Activated CD4-positive, CD25-positive, alpha-beta regulatory T cell (primary cell): Measurements from ENCODE around the gene RPH3AL.

Experiments
- DNase-seq, 4 experiments: peaks; one replicate each; lab custom pipeline; 2025; lab: John Stamatoyannopoulos, UW

Gene RPH3AL

DNA sequence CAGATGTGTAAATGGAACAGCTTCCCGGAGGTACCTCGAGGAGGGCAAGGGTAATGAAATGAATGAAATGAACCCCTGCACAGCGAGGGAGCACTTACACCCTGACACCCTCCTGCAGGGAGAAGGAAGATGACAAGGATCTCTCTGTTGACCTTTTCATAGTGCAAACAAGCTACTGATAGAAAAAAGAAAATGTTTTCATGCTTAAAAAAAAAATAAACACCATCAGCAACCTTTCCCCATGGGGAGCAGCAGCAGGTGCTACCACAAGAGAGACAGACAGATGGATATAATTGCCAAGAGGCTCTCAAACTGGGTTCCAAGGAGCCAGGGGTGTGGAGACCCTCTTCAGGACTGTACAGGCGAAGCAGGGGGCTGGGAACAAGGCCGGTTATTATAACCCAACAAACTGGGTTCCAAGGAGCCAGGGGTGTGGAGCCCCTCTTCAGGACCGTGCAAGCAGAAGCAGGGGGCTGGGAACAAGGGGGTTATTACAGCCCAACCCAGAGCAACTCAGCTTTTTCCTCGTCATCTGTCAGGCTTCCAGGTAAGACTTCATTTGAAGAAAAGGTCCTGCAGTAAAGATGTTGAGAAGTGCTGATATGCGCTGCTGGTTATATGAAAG is 718 bp upstream of the RPH3AL start:
- DNase-seq: no peak

DNA sequence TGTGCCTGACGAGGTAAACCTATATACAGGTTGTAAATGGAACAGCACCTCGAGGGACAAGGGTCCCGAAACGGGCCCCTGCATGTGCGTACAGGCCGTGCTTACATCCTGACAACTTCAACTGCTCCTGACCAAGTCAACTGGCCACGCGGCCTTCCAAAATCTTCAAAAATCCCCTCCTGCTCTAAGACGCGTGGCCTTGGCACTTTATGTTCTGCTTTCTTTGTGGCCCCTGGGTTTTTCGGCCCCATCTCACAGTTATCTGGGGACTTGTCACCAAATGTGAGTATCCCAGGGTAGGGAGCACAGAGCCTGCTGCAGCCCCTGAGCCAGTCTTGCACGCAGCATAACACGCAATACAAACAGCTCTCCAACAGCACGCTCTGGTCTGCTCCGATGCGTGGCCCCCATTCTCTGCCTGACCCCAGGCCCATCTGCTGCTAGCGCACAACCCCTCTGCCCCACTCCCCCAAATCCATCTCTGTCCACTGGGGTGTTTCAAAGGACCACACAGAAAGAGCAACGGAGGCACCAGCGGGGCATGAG is 659 bp downstream of the RPH3AL start:
- no peak for DNase-seq

DNA sequence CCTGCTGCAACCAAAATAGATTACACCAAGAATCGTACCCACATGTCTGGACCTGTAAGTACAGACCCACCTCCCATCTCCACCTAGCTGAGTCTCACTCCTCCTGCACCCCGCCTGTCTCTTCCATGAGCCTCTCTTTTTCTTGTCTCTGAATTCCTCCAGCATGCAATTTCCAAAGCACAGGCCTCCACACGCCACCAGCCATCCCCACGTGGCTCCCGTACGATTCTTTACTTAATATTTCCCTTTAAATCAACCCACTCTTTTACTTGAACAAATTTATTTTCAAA is 1.2 kb downstream of the RPH3AL start:
- DNase-seq: no peak

DNA sequence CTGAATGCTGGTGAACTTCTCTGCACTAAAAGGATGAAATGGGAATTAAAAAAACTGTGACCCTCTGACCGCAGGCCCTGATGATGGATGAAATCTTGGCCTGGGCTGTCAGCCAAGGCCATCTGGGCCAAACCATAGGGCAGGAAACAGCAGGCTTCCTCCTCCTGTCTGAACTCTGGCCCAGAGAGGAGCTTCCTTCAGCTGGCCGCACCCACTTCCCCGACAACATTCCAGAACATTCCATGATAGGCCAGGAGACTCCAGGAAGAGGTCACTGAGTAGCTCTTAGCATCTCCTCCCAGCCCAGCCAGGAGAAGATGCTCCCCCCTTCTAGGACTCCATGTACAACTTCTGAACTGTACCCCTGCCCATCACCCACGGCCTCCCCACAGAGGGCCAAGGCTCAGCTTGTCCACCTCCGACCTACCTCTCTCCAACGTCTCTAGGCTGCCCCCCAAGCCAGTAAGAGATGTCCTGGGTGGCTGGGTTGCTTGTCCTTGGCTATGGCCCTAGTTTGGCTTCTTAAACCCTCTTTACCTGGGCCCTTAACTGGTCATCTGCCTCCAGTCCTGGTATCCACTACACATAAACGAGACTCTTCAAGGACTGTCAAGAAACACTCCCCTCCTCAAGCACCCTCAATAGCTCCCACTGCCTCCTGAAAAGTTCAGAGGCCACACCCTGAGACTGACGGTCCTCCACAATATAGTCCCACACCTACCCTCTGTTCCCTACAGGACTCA is 1.7 kb downstream of the RPH3AL start:
- no peak for DNase-seq

DNA sequence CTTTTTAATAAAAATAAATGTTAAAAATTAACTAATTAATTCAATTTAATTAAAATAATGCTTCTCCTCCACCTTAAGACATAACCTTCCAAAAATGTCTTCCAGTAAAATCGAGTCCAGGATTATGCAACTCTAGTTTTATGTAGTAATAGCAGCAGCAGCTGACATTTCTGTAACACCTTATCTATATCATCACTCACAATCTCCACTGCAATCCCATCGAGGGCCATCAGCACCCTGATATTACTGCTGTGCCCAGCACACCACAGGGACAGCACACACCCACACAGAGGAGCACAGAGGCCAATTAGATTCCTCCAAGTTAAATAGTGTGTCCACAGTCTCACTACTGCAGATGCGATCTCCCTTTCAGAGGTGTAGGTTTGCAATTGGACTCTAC is 2.9 kb downstream of the RPH3AL start:
- DNase-seq: no peak

DNA sequence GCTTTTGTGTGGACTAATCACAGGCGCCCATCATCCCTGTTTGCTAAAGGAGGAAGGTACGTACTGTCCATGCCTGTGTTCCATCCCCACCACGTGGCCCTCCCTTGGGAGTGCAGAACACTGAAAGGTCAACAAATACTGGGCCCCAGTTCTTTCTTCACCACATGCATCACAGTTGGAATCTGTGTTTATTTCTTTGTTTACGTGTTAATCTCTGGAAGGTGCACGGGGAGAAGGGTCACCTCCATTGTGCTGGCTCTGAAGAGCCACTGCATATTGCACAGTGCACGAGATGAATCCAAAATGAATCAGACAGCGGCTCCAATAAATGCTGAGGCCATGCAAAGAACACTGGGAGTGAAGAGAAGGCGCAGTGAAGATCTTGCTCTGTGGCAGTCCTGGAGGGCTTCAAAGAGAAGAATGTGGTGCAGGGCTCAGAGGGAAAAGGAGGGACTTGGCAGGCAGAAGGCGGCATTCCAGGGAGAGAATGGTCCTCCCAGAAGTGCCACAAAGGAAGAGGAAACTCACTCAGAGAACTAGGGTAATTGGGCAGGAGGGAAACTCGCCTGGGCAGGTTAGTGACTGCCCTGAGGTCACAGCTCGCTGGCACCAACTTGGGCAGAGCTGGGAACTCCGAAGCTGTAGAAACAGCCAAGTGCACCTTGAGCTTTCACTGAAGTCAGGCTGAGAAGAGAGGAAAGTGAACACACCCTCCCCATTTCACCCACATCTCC is 3.7 kb downstream of the RPH3AL start:
- DNase-seq: no peak

DNA sequence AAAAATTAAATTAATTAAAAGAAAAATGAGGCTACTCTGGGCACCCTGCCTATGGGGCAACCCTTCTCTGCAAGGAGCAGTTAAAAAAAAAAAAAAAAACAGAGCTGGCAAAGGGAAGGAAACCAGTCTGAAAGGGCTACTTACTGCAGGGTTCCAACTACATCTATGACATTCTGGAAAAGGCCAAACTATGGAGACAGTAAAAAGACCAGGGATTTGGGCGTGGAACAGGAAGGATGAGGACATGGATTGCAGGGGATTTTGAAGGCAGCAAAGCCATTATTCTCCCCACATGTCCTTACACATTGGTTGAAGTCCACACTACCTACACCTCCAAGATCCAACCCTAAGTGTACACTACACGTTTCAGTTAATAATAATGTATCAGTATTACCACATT is 4.6 kb downstream of the RPH3AL start:
- DNase-seq: no peak

DNA sequence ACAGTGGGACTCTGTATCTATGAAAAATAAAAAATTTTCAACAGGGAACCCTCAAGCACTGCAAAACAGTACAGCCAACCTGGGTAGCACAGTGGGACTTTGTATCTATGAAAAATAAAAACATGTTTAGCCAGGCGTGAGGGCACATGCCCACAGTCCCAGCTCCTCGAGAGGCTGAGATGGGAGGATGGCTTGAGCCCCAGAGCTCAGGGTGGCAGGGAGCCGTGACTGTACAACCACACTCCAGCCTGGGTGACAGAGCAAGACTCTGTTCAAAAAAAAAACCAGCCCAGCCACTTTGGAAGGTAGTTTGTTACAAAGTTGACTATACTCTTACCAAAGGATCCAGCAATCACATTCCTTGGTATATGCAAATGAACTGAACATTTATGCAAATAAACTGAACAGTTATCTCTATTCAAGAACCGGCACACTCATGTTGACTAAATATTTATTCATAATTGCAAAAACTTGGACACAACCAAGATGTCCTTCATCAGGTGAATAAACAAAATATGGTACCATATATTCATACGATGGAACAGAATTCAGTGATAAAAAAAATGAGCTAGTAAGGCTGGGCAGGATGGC is 5.2 kb downstream of the RPH3AL start:
- no peak for DNase-seq

DNA sequence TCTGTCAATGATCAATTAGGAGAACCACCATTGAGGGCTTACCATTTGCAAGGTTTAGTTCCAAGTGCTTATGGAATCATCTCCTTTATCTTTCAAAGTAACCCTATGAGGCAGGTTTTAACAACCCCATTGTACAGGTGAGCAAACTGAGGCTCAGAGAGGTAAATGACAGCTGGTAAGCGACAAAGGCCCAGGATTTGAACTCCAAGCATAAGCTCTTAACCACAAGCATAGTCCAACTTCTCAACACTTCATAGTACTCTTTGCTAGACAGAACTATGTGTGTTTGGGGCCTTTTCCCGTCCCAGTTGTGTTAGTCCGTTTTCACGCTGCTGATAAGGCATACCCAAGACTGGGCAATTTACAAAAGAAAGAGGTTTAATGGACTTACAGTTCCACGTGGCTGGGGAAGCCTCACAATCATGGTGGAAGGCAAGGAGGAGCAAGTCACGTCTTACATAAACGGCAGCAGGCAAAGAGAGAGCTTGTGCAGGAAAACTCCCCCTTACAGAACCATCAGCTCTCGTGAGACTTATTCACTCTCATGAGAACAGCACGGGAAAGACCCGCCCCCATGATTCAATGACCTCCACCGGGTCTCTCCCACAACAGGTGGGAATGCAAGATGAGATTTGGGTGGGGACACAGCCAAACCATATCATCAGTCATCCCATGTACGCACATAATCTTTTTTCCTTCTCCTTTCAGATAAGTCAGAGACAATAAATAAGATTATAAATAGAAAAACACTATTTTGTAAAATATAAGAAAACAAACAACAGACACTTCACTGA is 6.4 kb downstream of the RPH3AL start:
- DNase-seq: no peak

DNA sequence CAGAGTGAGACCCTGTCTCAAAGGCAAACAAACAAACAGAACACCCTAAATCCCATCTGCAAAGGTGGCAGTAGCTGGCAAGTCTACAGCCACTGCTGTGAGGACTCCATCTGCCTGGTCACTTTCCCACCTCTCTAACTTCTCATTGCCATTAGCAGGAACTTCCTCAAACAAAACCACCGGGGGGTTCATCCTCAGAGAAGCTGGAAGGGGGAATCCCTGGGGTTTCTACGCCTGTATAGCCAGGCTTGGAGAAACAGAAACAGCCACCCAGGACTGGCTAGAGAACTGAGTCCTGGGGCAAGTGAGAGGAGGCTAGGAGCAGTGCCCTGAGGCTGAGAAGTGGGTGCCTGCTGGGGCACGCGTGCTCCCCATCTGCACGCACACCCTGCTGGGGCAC is 7.3 kb downstream of the RPH3AL start:
- no peak for DNase-seq

DNA sequence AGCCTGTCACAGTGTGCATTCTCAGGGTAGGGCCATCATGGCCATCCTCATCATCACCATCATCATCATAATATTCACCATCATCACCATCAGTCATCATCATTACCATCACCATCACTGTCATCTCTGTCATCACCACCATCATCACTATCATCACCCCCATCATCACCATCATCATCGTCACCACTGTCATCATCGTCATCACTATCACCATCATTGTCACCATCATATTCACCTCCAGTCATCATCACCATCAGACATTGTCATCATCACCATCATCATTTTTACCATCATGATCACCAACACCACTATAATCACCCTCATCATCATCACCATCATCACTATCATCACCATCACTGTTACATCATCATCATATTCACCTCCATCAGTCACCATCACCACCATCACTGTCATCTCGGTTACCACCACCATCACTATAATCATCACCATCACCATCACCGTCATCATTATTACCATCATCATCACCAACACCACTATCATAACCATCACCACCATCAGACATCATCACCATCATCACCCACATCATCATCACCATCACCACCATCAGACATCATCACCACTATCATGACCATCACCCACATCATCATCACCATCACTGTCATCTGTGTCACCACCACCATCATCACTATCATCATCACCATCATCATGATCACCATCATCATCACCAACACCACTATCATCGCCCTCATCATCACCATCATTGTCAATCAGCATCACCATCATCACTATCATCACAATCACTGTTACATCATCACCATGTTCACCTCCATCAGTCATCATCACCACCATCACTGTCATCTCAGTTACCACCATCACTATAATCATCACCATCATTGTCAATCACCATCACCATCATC is 8.5 kb downstream of the RPH3AL start:
- no peak for DNase-seq

DNA sequence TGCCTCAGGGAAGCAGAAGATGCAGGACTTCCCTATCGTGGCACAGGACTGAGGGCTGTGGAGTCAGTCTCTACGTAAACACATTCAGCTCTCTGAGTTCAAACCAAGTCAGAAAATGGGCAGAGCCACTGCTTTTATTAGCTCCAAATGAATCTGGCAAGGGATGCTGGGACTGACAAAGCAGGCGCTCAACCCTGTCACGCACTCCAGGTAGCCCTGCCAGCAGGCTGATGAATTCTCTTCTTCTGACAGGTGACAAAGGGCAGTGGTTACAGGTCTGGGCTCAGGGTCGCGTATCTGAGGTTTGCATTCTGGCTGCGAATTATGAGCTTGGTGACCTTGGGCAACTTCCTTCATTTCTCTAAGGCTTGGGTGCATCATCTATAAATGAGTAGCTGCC is 9.4 kb downstream of the RPH3AL start:
- DNase-seq: no peak

DNA sequence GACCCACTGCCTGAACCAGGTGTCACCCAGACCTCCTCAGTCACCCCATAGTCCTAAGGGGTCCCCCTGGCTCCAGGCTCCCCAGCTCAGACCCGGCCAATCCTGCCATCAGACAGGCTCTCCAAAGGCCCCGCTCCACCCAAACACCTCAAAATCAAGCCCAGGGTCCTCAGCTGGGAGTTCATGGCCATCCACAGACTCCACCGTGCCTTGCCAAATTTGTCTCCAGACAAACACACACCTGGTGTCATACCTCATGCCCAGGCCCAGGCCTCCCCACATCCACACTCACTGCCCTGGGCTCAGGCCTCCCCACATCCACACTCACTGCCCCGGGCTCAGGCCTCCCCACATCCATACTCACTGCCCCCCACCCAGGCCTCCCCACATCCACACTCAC is 12.5 kb downstream of the RPH3AL start:
- DNase-seq: no peak

DNA sequence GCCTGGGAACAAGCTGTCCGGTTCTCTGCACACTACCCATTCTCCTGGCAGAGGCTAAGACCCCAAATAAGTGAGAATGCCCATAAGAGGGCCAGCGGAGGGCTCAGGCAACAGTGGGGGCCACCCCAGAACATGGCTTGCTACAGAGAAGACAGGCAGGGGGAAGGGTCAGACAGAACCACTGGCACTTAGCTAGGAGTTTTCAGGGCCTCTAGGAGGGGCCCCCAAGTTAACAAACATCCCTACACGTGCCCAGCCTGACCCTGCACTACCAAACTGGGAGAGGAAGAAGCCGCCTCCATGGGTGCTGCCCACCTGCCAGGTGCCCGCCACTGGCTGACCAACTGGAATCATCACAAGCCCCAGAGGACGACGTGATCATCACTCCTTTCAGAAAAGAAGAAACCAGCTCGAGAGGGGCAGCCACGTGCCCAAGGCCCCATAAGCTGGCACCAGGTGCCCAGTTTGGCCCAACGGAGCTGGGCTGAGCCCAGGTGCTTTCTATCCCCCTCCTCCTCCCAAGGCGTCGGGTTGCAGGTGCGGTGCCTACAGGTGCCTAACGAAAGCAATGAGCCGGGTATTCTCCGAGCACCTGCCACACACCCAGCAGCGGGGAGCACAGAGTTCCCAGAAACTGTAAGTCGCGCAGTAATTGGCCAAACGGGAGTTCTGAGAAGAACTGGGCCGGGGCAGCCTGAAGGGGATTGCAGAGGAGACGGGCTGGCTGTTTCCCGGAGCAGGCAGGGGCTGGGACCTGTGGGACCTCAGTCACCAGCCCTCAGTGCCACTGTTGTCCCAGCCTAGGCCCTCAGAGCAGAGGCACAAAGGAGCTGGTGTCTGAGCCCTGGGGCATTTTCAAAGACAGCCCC is 13.2 kb downstream of the RPH3AL start:
- DNase-seq: no peak

DNA sequence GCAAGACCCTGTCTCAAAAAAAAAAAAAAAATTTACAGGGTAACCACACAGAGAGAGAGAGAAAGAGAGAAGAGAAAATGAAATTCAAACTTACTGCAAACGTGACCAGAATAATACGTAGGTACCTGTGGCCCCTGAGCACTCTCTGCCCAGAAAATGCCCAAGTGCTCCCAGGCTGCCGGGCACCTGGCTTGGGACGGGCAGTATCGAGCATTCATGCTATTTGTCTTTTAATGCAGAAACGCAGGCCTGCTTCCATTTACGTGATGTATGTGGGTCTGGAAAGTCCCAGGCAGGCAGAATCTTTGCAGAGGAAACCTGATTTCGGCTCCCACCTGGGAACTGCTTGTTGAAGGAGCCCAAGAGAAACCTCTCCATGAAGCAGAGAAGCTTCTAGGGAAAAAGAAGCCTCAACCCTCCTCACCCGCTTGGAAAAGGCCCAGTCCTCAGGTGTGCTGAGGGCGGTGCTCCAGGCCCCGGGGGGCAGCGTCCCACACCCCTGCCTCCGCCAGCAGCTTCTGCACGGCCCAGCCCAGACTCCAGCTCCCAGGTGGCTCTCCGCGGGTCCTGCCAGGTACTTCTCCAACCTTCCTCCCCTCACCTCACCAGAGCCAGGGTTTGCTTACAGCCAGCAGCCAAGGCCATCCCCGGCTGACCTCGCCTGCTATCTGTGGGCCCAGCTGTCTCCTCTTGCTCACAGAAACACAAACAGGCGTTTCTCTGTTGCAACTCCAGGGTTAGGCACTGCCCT is 14.0 kb downstream of the RPH3AL start:
- DNase-seq: no peak

DNA sequence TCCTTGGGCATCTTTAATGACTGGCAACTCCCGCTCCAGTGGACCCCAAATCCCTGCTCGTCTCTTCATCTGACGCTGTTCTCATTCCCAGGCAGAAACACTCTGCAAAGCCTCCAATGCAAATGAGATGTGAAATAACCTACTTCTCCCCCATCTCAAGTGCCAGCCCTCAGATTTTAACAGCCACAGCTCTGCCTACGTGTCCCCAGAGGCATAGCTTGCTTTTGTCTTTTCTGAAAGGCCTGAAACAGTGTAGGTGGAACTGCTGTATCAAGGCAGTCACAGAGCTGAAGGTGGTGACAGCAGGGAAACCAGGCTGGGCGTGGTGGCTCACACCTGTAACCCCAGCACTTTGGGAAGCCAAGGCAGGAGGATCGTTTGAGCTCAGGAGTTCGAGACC is 14.7 kb downstream of the RPH3AL start:
- no peak for DNase-seq

DNA sequence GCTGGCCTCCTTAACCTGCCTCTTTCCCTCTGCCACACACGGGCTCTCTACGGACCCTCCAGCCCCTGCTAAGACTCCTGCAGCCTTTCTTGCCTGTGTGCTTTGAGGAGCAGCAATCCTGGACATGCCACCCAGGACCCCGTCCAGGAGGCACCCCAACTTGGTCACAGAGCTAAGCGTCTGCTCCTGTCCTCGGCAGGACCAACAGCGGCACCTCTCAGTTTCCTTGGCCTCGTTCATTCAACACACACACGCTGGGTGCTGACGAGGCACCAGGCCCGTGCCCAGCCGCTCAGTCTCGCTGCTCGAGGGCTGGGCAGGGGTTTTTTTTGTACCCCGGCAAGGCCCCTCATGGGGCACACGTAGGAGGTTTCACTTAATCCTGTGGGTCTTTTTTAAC is 15.2 kb downstream of the RPH3AL start:
- DNase-seq: no peak

DNA sequence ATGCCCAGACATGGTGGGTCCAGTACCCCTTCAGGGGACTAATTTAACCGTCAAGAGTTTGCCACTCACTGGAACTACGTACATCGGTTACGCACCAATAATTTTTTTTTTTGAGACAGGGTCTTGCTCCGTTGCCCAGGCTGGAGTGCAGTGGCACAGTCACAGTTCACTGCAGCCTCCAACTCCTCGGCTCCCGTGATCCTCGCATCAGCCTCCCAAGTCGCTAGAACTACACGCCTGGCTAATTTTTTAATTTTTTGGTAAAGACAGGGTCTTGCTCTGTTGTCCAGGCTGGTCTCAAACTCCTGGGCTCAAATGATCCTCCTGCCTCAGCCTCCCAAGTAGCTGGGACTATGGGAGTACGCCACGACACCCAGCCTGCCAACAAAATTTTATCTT is 15.6 kb downstream of the RPH3AL start:
- no peak for DNase-seq
